ENCODE results near the gene CHAF1B. TPM values are rescaled to one million over a fixed set of nuclear protein-coding genes. Genes with fewer than 3 reads are reported as not detected.

CHAF1B gene
- total RNA-seq, 1 donor: 1.8 TPM

GRCh38 chr21:36400719-36401118, 15.5 kb downstream of the CHAF1B start:
- H2AFZ ChIP-seq (ENCODE audit: low read length): no peak overlapping the region
- no peaks in the 10 kb centered on the region for H3K79me2 ChIP-seq (ENCODE audit: insufficient read depth, low read length)
- no peaks in the 10 kb centered on the region for H4K20me1 ChIP-seq (ENCODE audit: insufficient read depth, low read length)
- H3K9me3 ChIP-seq (ENCODE audit: low read depth, low read length): no peaks in the 10 kb centered on the region
- no peaks in the 10 kb centered on the region for H3K27me3 ChIP-seq (ENCODE audit: insufficient read depth, low read length)
- H3K36me3 ChIP-seq (ENCODE audit: insufficient read depth, low read length): peaks cover 11% of the 10 kb centered on the region
- H3K4me2 ChIP-seq (ENCODE audit: insufficient read depth, low read length): no peak overlapping the region
- H3K27ac ChIP-seq (ENCODE audit: low read depth, low read length): no peak overlapping the region
- H3K4me1 ChIP-seq (ENCODE audit: insufficient read depth, low read length): no peaks in the 10 kb centered on the region
- DNase-seq (ENCODE audit: insufficient read length, low spot score, missing footprints): no peak
- H3K4me3 ChIP-seq (ENCODE audit: insufficient read depth, low read length): no peak overlapping the region
- no peak for TF ChIP-seq CTCF (IDR thresholded peaks at IDR 0.05; ENCODE audit: extremely low read depth, low read depth, low read length)

GRCh38 chr21:36402339-36402738, 17.1 kb downstream of the CHAF1B start:
- no peaks in the 10 kb centered on the region for H3K27me3 ChIP-seq (ENCODE audit: insufficient read depth, low read length)
- H3K36me3 ChIP-seq (ENCODE audit: insufficient read depth, low read length): peaks cover 6% of the 10 kb centered on the region
- no peaks in the 10 kb centered on the region for H3K79me2 ChIP-seq (ENCODE audit: insufficient read depth, low read length)
- TF ChIP-seq CTCF (IDR thresholded peaks at IDR 0.05; ENCODE audit: extremely low read depth, low read depth, low read length): no peak
- DNase-seq (ENCODE audit: insufficient read length, low spot score, missing footprints): no peak
- H3K9me3 ChIP-seq (ENCODE audit: low read depth, low read length): no peaks in the 10 kb centered on the region
- no peak overlapping the region for H3K27ac ChIP-seq (ENCODE audit: low read depth, low read length)
- no peak overlapping the region for H2AFZ ChIP-seq (ENCODE audit: low read length)
- H3K4me3 ChIP-seq (ENCODE audit: insufficient read depth, low read length): no peak overlapping the region
- H4K20me1 ChIP-seq (ENCODE audit: insufficient read depth, low read length): no peaks in the 10 kb centered on the region
- no peaks in the 10 kb centered on the region for H3K4me1 ChIP-seq (ENCODE audit: insufficient read depth, low read length)
- no peak overlapping the region for H3K4me2 ChIP-seq (ENCODE audit: insufficient read depth, low read length)

- no peak for DNase-seq (ENCODE audit: insufficient read length, low spot score, missing footprints)
- H3K27me3 ChIP-seq (ENCODE audit: insufficient read depth, low read length): no peaks in the 10 kb centered on the region
- H3K79me2 ChIP-seq (ENCODE audit: insufficient read depth, low read length): no peaks in the 10 kb centered on the region
- H3K36me3 ChIP-seq (ENCODE audit: insufficient read depth, low read length): peaks cover 6% of the 10 kb centered on the region
- no peak overlapping the region for H3K4me3 ChIP-seq (ENCODE audit: insufficient read depth, low read length)
- no peaks in the 10 kb centered on the region for H3K9me3 ChIP-seq (ENCODE audit: low read depth, low read length)
- no peak for TF ChIP-seq CTCF (IDR thresholded peaks at IDR 0.05; ENCODE audit: extremely low read depth, low read depth, low read length)
- H3K4me2 ChIP-seq (ENCODE audit: insufficient read depth, low read length): no peak overlapping the region
- no peak overlapping the region for H2AFZ ChIP-seq (ENCODE audit: low read length)
- no peaks in the 10 kb centered on the region for H3K4me1 ChIP-seq (ENCODE audit: insufficient read depth, low read length)
- no peak overlapping the region for H3K27ac ChIP-seq (ENCODE audit: low read depth, low read length)
- no peaks in the 10 kb centered on the region for H4K20me1 ChIP-seq (ENCODE audit: insufficient read depth, low read length)
Observed at GRCh38 chr21:36403713-36404112, 18.5 kb downstream of the CHAF1B start.

DNA sequence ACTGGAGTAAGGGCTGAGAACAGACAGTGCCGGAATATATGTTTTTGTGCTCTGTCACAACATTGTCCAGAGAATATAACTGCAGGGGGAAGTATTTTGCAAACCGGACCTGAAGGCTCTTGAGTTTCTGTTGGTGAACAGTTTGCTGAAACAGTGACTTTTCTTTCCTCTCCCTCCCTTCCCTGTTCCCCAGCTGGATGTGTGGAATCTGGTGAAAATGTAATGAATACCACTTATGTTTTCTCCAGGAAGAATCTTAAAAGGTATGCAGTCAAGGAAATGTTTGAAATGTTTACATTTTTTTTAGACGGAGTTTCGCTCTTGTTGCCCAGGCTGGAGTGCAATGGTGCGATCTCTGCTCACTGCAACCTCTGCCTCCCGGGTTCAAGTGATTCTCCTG, 23.4 kb downstream of the CHAF1B start:
- no peak overlapping the region for H3K4me2 ChIP-seq (ENCODE audit: insufficient read depth, low read length)
- H3K27ac ChIP-seq (ENCODE audit: low read depth, low read length): no peak overlapping the region
- H3K79me2 ChIP-seq (ENCODE audit: insufficient read depth, low read length): no peaks in the 10 kb centered on the region
- no peaks in the 10 kb centered on the region for H3K4me1 ChIP-seq (ENCODE audit: insufficient read depth, low read length)
- no peaks in the 10 kb centered on the region for H3K9me3 ChIP-seq (ENCODE audit: low read depth, low read length)
- no peaks in the 10 kb centered on the region for H4K20me1 ChIP-seq (ENCODE audit: insufficient read depth, low read length)
- H3K4me3 ChIP-seq (ENCODE audit: insufficient read depth, low read length): no peak overlapping the region
- H3K36me3 ChIP-seq (ENCODE audit: insufficient read depth, low read length): peaks cover 14% of the 10 kb centered on the region
- no peak for DNase-seq (ENCODE audit: insufficient read length, low spot score, missing footprints)
- H3K27me3 ChIP-seq (ENCODE audit: insufficient read depth, low read length): no peaks in the 10 kb centered on the region
- no peak for TF ChIP-seq CTCF (IDR thresholded peaks at IDR 0.05; ENCODE audit: extremely low read depth, low read depth, low read length)
- H2AFZ ChIP-seq (ENCODE audit: low read length): no peak overlapping the region

All from osteoblast (primary cell).